ENCODE results near the gene ERC2. TPM values are rescaled to one million over a fixed set of nuclear protein-coding genes. Genes with fewer than 3 reads are reported as not detected.

Gene ERC2
- total RNA-seq, 3 donors from 2014 or later (not counting 1 experiment from before 2014, with no cell fraction given), result not detected

DNA sequence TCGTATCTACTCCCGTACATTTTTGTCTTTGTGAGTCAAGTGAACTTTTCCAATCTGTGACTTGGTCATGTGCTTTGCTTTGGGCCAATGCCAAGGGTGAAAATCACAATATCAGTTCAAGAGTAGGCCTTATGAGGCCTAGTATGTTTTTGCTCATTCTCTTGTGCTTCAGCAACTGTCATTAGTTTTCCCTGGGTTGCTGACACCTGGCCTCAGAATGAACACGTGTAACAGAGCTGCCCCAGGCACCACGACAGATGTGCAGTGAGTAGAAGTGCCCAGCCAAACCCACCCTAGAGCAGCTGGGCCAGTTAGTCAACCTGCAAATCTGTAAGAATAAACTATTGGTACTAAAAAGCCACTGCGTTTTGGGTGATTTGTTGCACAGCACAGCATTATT is 520.9 kb downstream of the ERC2 start:
- Mint-ChIP-seq H3K27ac (no peak overlapping the region), H3K36me3 (no peaks in the 10 kb centered on the region), H3K4me1 (no peaks in the 10 kb centered on the region), H3K4me3 (no peak overlapping the region), H3K9me3 (peaks cover 0 to 4% of the 10 kb centered on the region in 2 donors), H3K27me3 (ENCODE audit: low read depth in 2 of 2) (no peaks in the 10 kb centered on the region)
- H3K36me3 ChIP-seq (ENCODE audit: control insufficient read depth, insufficient read depth, low read length), result no peaks in the 10 kb centered on the region
- intact Hi-C loops (cut with micrococcal nuclease), result no loop called here
- 90% methylated on average over 5 of the region's 5 CpGs for WGBS (ENCODE audit: insufficient coverage)
- no peak overlapping the region for H3K27ac ChIP-seq (ENCODE audit: low read length)
- no peak overlapping the region for H3K4me3 ChIP-seq (ENCODE audit: low read length)
- no peaks in the 10 kb centered on the region for H3K9me3 ChIP-seq (ENCODE audit: control insufficient read depth, insufficient read depth, low read length)
- H3K4me1 ChIP-seq (ENCODE audit: control insufficient read depth, insufficient read depth, low read length), result no peaks in the 10 kb centered on the region
- no peak for ATAC-seq
- TF ChIP-seq, protein P1, sequence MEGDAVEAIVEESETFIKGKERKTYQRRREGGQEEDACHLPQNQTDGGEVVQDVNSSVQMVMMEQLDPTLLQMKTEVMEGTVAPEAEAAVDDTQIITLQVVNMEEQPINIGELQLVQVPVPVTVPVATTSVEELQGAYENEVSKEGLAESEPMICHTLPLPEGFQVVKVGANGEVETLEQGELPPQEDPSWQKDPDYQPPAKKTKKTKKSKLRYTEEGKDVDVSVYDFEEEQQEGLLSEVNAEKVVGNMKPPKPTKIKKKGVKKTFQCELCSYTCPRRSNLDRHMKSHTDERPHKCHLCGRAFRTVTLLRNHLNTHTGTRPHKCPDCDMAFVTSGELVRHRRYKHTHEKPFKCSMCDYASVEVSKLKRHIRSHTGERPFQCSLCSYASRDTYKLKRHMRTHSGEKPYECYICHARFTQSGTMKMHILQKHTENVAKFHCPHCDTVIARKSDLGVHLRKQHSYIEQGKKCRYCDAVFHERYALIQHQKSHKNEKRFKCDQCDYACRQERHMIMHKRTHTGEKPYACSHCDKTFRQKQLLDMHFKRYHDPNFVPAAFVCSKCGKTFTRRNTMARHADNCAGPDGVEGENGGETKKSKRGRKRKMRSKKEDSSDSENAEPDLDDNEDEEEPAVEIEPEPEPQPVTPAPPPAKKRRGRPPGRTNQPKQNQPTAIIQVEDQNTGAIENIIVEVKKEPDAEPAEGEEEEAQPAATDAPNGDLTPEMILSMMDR (IDR thresholded peaks at IDR 0.05), result no peak
- no peak for DNase-seq
- H3K27me3 ChIP-seq (ENCODE audit: control insufficient read depth, insufficient read depth, low read length), result no peaks in the 10 kb centered on the region

DNA sequence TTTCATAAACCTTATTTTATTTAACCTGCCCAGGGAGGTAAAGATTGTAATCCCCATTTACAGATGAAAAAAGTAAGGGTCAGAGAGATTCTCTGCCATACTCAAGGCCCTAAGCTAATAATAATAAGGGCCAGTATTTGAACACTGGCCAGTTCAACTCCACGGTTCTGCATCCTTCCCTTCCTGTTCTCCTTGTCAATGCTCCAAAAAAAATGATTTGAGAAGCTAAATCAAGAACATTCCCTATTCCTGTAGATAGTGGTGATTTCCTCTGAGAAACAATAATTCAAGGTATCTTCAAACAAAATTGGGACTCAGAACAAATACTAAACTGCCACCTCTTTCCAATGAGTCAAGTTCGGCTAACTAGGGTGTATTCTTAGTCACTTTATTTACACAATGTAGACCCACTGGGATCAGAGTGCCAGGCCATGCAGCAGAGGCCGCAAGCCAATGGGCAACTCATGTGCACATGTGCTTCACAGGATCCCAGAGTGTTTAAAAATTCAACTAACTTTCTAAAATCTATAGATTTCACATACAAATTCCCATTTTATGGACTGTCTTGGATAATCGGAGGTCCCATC is 521.6 kb downstream of the ERC2 start:
- no peak overlapping the region for H3K4me3 ChIP-seq (ENCODE audit: low read length)
- Mint-ChIP-seq H3K4me3 (no peak overlapping the region), H3K27ac (no peak overlapping the region), H3K9me3 (peaks cover 0 to 4% of the 10 kb centered on the region in 2 donors), H3K36me3 (no peaks in the 10 kb centered on the region), H3K4me1 (no peaks in the 10 kb centered on the region), H3K27me3 (ENCODE audit: low read depth in 2 of 2) (no peaks in the 10 kb centered on the region)
- no peak for DNase-seq
- no peak overlapping the region for H3K27ac ChIP-seq (ENCODE audit: low read length)
- H3K27me3 ChIP-seq (ENCODE audit: control insufficient read depth, insufficient read depth, low read length), result no peaks in the 10 kb centered on the region
- no peak for ATAC-seq
- H3K4me1 ChIP-seq (ENCODE audit: control insufficient read depth, insufficient read depth, low read length), result no peaks in the 10 kb centered on the region
- intact Hi-C loops (cut with micrococcal nuclease), result no loop called here
- TF ChIP-seq, protein P1 (IDR thresholded peaks at IDR 0.05), result no peak
- WGBS (ENCODE audit: insufficient coverage), result 81% methylated on average over 4 of the region's 4 CpGs
- no peaks in the 10 kb centered on the region for H3K36me3 ChIP-seq (ENCODE audit: control insufficient read depth, insufficient read depth, low read length)
- no peaks in the 10 kb centered on the region for H3K9me3 ChIP-seq (ENCODE audit: control insufficient read depth, insufficient read depth, low read length)

DNA sequence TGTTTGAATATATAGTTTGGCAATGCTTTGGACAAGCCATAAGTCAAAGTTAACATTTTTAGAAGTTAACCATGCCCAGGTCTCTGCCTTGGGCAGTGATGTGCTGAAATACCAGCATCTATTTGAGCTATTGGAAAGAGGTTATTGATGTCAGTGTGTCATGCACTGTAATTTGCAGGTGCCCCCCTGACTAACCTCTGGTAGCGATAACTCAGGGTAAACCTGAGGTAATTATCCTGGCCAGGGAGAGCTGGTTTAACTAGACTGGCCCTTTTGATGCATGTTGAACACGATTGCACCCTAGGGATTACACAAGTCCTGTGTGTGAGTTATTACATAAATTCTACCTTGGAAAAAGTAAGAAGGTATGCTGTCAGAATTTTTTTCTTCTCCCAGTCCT is 525.4 kb downstream of the ERC2 start:
- H3K27me3 Mint-ChIP-seq (ENCODE audit: low read depth in 2 of 2), result no peaks in the 10 kb centered on the region
- ATAC-seq (no peak), DNase-seq (no peak)
- Histone ChIP-seq H3K36me3 (ENCODE audit: control insufficient read depth, insufficient read depth, low read length) (no peaks in the 10 kb centered on the region), H3K4me3 (ENCODE audit: low read length) (no peak overlapping the region), H3K27me3 (ENCODE audit: control insufficient read depth, insufficient read depth, low read length) (no peaks in the 10 kb centered on the region), H3K27ac (ENCODE audit: low read length) (no peak overlapping the region), H3K4me1 (ENCODE audit: control insufficient read depth, insufficient read depth, low read length) (no peaks in the 10 kb centered on the region), H3K9me3 (ENCODE audit: control insufficient read depth, insufficient read depth, low read length) (no peaks in the 10 kb centered on the region)
- intact Hi-C loops (cut with micrococcal nuclease), result no loop called here
- 95% methylated on average over 2 of the region's 2 CpGs for WGBS (ENCODE audit: insufficient coverage)
- peaks cover 0 to 2% of the 10 kb centered on the region in 2 donors for H3K9me3 Mint-ChIP-seq
- no peak overlapping the region for H3K27ac Mint-ChIP-seq
- no peak overlapping the region for H3K4me3 Mint-ChIP-seq
- no peaks in the 10 kb centered on the region for H3K4me1 Mint-ChIP-seq
- TF ChIP-seq, protein P1 (IDR thresholded peaks at IDR 0.05), result no peak
- no peaks in the 10 kb centered on the region for H3K36me3 Mint-ChIP-seq

DNA sequence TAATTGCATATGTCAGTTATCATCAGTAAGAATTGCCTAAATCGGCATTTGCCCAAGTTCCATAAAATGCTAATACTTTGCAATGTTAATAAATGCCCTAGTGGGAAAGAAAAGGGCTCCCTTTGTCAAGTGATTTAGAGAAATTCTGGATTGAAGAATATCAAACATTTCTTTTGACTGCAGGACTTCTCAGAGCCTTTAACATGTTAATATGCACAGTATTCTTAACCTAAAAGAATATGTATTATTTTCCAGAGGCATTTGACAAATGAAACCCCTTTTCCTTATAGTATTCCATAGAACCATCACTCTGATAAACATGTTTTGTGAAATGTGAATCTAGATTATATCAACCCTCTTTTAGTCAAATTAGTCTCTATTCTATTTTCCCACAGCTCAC is 529.0 kb downstream of the ERC2 start:
- TF ChIP-seq, protein P1 (IDR thresholded peaks at IDR 0.05), result no peak
- no peaks in the 10 kb centered on the region for H3K27me3 Mint-ChIP-seq (ENCODE audit: low read depth in 2 of 2)
- no peak overlapping the region for H3K27ac Mint-ChIP-seq
- ATAC-seq (no peak), DNase-seq (no peak)
- Histone ChIP-seq H3K4me1 (ENCODE audit: control insufficient read depth, insufficient read depth, low read length) (no peaks in the 10 kb centered on the region), H3K27ac (ENCODE audit: low read length) (no peak overlapping the region), H3K27me3 (ENCODE audit: control insufficient read depth, insufficient read depth, low read length) (no peaks in the 10 kb centered on the region), H3K36me3 (ENCODE audit: control insufficient read depth, insufficient read depth, low read length) (no peaks in the 10 kb centered on the region), H3K4me3 (ENCODE audit: low read length) (no peak overlapping the region), H3K9me3 (ENCODE audit: control insufficient read depth, insufficient read depth, low read length) (no peaks in the 10 kb centered on the region)
- no peak overlapping the region for H3K4me3 Mint-ChIP-seq
- no peaks in the 10 kb centered on the region for H3K36me3 Mint-ChIP-seq
- intact Hi-C loops (cut with micrococcal nuclease), result no loop called here
- no peaks in the 10 kb centered on the region for H3K4me1 Mint-ChIP-seq
- peaks cover 0 to 3% of the 10 kb centered on the region in 2 donors for H3K9me3 Mint-ChIP-seq
- 100% methylated on average over 1 of the region's 1 CpG for WGBS (ENCODE audit: insufficient coverage)

Data from natural killer cell (primary cell).